Stimulated activated CD8-positive, alpha-beta memory T cell treated with anti-CD3 and anti-CD28 coated beads, Interleukin-15, amount 100 ng/mL, for 1 hour (primary cell): ENCODE results near the gene ZFP64.
A peak's percentile ranks its signal among the peaks of the same experiment; 100 is the strongest.
"Not testable (repeated sequence)": the region's sequence is repeated elsewhere in the genome, so short reads cannot be mapped to it uniquely, and the experiment has no call there.

ENCODE experiments used
- DNase-seq: peaks from one replicate; pipeline ENCODE4 v3.0.0-alpha.2; 2020; ENCODE audit warnings: low read depth

The ZFP64 gene

GRCh38 chr20:52201395-52201794 lies 9.8 kb upstream of the ZFP64 start:
- no peak for DNase-seq

DNA sequence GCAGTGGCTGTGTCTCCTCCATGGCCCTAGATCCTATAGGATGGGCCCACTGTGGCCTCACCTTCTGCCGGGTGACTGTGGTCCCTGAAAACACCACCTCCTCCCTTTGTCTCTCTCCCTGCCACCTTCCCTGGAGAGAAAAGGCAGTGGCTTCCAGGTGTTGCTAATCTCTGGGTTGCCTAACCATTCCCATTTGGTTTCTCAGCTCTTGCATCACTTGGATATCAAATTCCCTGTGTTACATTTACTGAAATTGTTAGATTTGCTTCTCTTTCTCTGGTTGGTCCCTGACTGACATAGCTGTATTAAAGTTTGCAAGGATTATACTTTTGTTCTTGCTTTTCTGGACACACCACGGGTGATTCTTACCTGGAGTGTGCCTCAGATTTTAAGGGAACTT lies 9.3 kb upstream of the ZFP64 start:
- DNase-seq, result no peak

GRCh38 chr20:52196845-52197244 lies 5.3 kb upstream of the ZFP64 start:
- DNase-seq, result no peak

DNA sequence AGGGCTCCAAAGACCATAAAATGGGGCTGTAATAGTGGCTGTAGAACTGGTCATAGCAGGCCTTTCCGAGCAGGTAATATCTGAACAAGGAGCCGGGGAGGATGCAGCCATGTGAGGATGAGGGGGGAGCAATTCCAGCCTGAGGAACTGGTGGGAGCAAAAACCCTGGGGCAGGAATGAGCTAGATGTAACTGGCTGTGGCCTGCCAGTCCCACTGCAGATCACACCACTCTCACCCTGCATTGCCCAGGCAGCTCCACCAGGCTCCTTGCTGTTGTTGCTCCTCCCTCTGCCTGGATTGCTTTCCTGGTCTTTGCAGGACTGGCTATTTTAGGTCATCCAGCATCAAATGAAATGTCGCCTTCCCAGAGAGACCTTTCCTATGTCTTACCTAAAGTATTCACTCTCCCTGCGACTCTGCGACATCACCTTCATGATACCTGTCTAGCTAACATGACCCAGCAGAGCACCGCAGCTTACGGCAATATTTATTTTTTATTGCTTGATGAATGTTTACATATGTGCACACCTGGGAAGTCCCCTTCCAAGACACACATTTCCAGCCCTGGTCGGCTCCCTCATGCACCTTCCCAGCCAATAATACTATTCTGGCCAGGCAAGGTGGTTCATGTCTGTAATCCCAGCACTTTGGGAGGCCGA lies 2.4 kb upstream of the ZFP64 start:
- no peak for DNase-seq

GRCh38 chr20:52193133-52193532 lies 1.6 kb upstream of the ZFP64 start:
- DNase-seq, result no peak

GRCh38 chr20:52192719-52193007 lies 1.1 kb upstream of the ZFP64 start:
- not testable (repeated sequence) for DNase-seq

- no peak for DNase-seq
These were observed 538 bp upstream of the ZFP64 start for GRCh38 chr20:52191916-52192718.

DNA sequence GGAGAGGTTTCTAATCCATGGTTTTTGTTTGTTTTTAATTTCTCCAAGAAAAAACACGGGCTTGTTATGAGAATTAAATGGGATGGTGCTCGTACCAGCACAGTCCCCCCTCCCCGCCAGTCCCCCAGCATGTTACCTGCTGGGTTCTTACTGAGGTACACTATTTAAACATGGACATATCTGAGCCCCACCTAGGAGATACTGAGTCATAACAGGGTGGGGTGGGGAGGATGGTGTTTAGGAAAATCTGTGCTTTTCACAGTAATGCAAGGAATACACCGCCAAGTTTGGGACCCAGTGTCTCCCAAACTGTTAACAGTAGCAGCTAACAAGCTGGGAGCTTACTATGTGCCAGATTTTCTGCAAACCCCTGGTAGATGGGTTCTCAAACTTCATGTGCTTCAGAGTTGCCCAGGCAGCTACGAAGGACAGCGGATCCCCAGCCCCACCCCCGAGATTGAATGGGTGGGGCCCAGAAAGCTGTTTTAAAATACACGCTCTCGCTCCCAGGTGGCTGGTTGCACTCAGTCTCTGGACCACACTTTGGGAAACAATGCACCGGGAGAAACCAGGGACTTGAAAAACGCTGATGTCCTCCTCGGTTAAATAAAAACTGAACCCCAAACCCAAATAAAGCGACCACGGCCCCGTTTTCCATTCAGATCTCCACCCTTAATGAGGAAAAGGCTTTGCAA lies 995 bp downstream of the ZFP64 start:
- DNase-seq, result peak; percentile 5

DNA sequence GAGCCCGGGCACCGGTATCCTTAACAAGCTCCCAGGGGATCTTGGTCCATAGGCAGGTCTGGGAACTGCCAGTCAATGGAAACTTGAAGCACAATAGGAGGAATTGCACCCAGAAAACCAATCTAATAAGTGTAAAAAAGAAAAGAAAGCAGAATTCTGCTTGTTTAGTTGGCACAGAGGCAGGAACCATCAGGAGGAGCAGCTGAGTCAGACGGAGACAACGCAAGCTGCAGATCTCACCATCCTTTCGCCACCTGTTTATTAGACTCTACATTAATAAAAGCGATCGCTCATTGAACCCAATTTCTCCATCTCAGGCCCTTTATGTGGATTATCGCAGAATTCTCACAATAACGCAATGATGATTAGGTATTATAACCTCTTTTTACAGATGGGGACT lies 9.8 kb downstream of the ZFP64 start:
- no peak for DNase-seq

GRCh38 chr20:52180180-52180840 lies 11.3 kb downstream of the ZFP64 start:
- DNase-seq, result no peak

DNA sequence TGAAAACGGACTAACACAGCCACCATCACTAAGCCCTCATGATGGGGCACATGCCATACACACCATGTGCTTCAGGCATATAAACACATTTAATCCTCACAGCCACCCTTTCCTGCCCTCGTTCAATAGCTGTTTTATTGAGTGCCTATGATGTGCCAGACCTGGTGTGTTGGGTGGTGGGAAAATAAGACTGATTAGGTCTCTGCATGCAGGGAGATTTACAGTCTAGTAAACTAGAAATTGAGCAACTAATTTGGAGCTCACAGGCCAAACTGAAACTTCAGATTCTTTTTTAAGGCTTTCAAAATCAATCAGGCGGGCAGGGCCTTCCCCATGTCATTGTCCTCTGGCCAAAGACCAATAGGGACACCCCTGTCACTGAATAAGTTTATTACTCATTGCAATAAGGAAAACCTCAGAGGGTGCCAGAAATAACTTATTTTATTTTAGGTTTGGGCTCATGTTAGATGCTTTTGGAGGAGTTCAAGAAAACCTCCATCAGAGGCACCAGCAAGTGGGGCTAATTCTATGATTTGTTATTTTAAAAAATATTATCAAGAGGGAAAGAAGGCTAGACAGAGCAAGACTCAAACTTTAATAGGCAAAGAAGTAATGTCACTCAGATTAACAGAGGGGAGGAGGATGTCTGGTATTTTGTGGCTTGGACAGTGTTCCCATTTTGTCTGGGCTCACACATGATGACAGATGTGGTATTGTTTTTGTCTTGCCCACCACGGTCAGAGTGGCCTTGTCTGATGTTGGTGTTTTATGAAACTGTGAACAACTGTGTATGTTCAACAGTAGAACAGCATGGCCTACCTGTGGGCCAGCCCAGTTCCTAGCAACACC lies 12.0 kb downstream of the ZFP64 start:
- DNase-seq, result no peak

GRCh38 chr20:52178691-52179090 lies 12.9 kb downstream of the ZFP64 start:
- DNase-seq, result no peak

DNA sequence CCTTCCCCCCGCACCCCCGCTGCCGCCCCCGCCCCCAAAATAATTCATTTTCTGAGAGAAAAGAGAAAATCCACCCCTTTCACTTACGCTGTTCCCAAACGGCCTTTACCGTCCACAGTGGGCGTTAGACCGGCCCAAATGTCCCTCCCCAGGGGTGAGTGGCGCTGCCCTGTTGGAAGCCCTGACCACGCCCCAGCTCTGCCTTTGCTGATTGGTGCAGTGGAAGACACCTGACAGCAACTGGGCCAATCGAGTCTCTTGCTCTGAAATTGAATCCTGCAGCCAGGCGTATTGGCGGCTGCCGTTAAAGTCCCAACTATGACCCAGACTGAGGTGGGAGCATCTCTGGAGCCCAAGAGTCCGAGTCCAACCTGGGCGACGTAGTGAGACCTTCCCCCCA lies 15.7 kb downstream of the ZFP64 start:
- DNase-seq, result no peak

DNA sequence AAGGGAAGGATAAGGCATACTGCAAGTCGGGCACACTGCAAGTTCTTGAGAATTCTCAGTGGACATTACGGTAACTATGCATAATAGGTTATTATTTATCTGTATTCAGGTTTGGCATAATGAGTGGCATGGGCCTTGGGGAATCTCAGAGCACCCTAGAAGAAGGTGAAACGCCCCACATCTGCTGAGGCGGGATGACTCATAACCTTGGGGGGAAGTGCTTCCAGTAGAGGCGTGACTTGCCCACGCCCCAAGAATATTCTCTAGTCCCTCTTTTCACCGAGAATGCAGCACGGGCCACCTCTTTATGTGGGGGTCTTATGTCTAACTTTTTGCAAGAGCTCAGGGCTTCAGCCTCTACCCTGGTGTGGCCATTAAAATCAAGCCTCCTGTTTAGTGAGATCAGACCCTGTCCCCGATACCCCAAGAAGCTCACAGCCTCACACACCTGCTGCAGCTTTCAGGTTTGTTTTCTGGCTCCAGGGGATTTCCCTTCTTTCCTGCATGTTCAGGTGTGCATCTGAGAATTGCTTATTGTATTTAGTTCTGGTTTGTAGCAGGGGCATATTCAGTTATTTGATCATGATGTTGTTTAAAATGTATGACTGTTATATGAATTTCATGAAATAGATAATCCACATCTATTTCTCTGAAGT lies 19.1 kb downstream of the ZFP64 start:
- no peak for DNase-seq

DNA sequence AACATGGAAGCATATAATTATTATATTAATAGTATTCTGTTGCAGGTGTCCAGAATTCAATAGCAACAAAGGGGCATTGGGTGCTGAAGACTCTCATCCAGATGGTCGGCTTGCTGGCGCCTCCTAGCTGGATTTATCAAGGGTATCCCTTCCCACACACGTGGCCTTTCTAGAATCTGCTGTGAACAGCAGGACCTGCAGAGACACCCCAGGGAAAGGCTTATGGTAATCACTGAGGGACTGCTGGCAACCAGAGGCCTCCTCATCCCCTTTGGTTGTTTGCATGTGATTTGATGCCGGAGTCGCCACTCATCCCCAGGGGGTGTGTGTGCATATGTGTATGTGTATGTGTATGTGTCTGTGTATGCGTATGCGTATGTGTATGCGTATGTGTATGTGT lies 20.6 kb downstream of the ZFP64 start:
- DNase-seq, result no peak

- no peak for DNase-seq
These were observed 23.5 kb downstream of the ZFP64 start for GRCh38 chr20:52168116-52168515.

DNA sequence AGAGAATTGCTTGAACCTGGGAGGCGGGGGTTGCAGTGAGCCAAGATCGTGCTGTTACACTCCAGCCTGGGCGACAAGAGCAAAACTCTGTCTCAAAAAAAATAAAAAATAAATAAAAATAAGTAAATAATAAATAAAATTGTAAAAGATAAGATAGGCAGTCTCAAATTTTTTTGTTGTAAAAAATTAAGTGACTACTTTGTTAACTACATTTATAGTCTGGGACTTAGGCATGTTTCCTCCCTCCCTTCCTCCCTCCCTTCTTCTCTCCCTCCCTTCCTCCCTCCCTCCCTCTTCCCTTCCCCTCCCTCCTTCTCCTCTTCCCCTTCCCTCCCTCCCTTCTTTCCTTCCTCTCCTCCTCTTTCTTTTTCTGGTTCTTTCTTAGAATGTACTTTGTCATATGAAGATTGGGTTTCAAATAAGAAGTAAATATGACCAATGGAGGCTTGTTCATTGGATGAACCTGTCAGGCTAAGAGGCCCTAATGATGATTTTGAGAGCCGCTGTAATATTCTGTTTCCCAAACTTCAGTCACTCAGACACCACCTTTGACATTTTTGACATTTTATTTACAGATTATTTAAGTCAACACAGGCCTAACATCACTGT lies 24.2 kb downstream of the ZFP64 start:
- DNase-seq, result no peak

- no peak for DNase-seq
These were observed 25.4 kb downstream of the ZFP64 start for GRCh38 chr20:52166150-52166549.

DNA sequence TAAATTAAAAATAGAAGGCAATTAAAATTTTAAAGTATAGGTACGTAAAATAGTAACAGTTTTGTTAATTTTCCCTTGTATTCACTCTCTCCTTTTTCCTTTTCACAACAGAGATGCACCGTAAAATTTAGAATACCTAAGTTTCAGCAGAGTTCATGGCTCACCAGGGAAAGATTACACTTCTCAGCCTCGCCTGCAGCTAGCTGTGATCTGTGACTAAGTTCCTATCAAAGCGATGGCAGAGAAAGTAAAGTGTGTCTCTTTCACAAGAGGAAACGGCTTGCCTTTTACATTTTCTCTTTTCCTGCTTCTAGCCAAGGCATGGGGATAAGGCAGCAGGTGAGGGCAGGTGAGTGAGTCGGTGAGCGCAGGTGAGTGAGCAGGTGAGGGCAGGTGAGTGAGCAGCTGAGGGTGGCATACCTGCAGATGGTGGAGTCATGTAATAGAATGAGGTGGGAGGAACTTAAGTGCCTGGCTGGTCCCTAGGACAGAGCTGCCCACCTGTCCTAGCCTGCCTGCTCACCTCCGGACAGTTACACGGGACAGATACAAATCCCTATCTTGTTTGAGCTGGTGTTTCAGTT lies 30.9 kb downstream of the ZFP64 start:
- no peak for DNase-seq

DNA sequence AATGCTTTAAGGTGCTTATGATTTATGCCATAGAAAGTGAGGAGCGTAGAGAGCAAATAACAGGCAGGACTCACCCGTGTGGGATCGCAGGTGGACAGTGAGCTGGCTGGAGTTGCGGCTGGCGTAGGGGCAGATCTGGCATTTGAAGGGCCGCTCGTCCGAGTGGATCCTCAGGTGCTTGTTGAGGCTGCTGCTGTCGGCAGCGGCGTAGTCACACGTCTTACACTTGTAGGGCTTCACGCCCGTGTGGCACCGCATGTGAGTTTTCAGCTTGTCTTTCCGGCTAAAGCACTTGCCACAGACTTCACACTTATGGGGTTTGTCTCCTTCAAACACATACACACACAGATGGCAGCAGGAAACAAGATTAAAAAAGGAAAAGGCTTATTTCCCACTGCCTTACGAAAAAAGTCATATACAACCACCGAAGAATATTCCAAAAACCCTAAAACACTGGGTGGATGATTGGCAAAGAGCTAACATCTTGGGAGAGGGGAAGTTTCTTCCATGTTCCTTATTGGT lies 31.5 kb downstream of the ZFP64 start:
- DNase-seq, result no peak
